ENCODE data around the gene EVI2B.

The EVI2B gene

DNA sequence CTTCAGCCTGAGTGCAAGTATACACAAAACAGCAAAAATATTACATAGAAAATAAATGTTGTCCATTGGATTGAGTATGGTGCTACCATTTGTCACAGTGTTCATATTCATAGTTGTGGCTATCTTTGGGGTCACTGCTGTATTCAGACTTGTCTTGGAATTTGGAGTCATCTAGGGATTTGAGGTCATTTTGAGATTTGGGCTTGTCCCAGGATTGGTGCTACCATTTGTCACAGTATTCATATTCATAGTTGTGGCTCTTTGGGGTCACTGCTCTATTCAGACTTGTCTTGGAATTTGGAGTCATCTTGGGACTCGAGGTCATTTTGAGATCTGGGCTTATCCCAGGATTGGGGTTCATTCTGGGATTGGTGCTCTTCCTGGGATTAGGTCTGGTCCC is 41.6 kb downstream of the EVI2B start:
- TF ChIP-seq TAF1 (IDR thresholded peaks at IDR 0.05; ENCODE audit: borderline replicate concordance, insufficient read depth, low read length): no peak
- no peak for TF ChIP-seq POLR2AphosphoS5 (IDR thresholded peaks at IDR 0.05; ENCODE audit: low read depth, low read length)
- no peak for TF ChIP-seq SIN3A (IDR thresholded peaks at IDR 0.05; ENCODE audit: borderline replicate concordance, insufficient read depth, low read length)
- TF ChIP-seq, protein P1, sequence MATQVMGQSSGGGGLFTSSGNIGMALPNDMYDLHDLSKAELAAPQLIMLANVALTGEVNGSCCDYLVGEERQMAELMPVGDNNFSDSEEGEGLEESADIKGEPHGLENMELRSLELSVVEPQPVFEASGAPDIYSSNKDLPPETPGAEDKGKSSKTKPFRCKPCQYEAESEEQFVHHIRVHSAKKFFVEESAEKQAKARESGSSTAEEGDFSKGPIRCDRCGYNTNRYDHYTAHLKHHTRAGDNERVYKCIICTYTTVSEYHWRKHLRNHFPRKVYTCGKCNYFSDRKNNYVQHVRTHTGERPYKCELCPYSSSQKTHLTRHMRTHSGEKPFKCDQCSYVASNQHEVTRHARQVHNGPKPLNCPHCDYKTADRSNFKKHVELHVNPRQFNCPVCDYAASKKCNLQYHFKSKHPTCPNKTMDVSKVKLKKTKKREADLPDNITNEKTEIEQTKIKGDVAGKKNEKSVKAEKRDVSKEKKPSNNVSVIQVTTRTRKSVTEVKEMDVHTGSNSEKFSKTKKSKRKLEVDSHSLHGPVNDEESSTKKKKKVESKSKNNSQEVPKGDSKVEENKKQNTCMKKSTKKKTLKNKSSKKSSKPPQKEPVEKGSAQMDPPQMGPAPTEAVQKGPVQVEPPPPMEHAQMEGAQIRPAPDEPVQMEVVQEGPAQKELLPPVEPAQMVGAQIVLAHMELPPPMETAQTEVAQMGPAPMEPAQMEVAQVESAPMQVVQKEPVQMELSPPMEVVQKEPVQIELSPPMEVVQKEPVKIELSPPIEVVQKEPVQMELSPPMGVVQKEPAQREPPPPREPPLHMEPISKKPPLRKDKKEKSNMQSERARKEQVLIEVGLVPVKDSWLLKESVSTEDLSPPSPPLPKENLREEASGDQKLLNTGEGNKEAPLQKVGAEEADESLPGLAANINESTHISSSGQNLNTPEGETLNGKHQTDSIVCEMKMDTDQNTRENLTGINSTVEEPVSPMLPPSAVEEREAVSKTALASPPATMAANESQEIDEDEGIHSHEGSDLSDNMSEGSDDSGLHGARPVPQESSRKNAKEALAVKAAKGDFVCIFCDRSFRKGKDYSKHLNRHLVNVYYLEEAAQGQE (IDR thresholded peaks at IDR 0.05; ENCODE audit: insufficient read depth in 1 of 2, low read depth in 2 of 2, low read length in 2 of 2): no peak
- no peak for TF ChIP-seq FOXP2 (optimal IDR thresholded peaks at IDR 0.05; ENCODE audit: borderline replicate concordance, extremely low read depth, extremely low read length, insufficient read depth)

DNA sequence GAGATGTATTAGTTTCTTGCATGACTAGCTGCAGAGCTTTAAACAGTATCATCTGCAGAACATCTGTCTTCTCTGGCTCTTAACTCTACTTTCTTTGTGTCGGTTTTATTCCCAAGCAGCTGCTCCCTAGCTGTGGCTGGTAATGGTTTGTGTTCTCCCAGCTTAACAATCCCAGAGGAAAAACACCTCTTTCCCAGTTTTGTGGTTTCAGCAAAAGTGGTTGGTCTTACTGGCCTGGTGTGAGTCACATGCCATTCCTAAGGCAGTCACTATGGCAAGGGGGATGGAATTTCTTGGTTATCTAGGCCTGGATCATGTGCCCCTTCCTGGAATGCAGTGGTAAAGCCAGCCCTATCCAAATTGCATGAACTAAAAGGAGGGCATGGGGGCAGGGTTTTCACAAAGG is 44.3 kb downstream of the EVI2B start:
- no peak for TF ChIP-seq POLR2AphosphoS5 (IDR thresholded peaks at IDR 0.05; ENCODE audit: low read depth, low read length)
- TF ChIP-seq SIN3A (IDR thresholded peaks at IDR 0.05; ENCODE audit: borderline replicate concordance, insufficient read depth, low read length): no peak
- TF ChIP-seq FOXP2 (optimal IDR thresholded peaks at IDR 0.05; ENCODE audit: borderline replicate concordance, extremely low read depth, extremely low read length, insufficient read depth): no peak
- no peak for TF ChIP-seq TAF1 (IDR thresholded peaks at IDR 0.05; ENCODE audit: borderline replicate concordance, insufficient read depth, low read length)
- TF ChIP-seq, protein P1 (IDR thresholded peaks at IDR 0.05; ENCODE audit: insufficient read depth in 1 of 2, low read depth in 2 of 2, low read length in 2 of 2): no peak

DNA sequence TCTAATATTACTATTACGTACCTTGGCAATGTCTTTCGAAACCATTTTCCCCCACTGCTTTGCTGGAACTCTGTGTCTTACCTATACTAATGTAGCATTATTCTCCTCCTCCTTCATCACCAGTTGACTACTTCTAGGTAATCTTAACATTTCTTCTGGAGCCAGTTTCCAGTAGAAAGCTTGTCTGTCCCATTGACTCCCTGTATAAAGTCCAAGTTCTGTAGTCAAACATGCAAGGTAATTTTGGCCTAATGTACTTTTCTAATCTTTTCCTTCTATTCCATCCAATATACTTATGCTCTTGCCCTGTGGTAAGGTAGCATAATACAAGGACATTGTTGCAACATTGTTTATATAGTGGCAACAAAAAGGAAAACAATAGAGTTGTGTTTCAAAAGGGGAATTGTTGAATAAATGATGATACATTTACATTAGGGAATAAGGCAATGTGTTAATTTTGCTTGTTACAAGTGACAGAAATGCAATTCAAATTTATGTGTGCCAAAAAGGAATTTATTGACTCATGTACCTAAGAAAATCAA is 44.7 kb downstream of the EVI2B start:
- TF ChIP-seq POLR2AphosphoS5 (IDR thresholded peaks at IDR 0.05; ENCODE audit: low read depth, low read length) (no peak), FOXP2 (optimal IDR thresholded peaks at IDR 0.05; ENCODE audit: borderline replicate concordance, extremely low read depth, extremely low read length, insufficient read depth) (no peak), TAF1 (IDR thresholded peaks at IDR 0.05; ENCODE audit: borderline replicate concordance, insufficient read depth, low read length) (no peak), SIN3A (IDR thresholded peaks at IDR 0.05; ENCODE audit: borderline replicate concordance, insufficient read depth, low read length) (no peak)
- TF ChIP-seq, protein P1 (IDR thresholded peaks at IDR 0.05; ENCODE audit: insufficient read depth in 1 of 2, low read depth in 2 of 2, low read length in 2 of 2): no peak

DNA sequence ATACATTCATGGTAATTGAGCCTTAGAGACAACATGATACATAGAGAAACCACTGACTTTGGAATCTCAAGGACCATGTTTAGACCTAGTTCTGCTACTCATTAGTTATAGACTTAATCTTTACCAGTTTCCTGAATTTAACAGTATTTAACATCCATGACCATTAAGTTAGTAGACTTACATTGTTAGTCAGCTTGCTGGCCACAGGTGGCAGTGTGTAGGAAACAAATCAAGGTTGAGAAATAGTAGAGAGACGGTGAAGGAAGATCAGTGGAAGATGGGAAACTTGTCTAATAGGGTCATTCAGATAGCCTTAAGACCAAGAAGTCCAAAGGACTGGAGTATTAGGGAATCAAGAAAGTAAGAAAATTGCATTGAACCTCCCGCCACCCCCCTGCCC is 47.8 kb downstream of the EVI2B start:
- TF ChIP-seq, protein P1 (IDR thresholded peaks at IDR 0.05; ENCODE audit: insufficient read depth in 1 of 2, low read depth in 2 of 2, low read length in 2 of 2): no peak
- TF ChIP-seq FOXP2 (optimal IDR thresholded peaks at IDR 0.05; ENCODE audit: borderline replicate concordance, extremely low read depth, extremely low read length, insufficient read depth) (no peak), SIN3A (IDR thresholded peaks at IDR 0.05; ENCODE audit: borderline replicate concordance, insufficient read depth, low read length) (no peak), TAF1 (IDR thresholded peaks at IDR 0.05; ENCODE audit: borderline replicate concordance, insufficient read depth, low read length) (no peak), POLR2AphosphoS5 (IDR thresholded peaks at IDR 0.05; ENCODE audit: low read depth, low read length) (no peak)

DNA sequence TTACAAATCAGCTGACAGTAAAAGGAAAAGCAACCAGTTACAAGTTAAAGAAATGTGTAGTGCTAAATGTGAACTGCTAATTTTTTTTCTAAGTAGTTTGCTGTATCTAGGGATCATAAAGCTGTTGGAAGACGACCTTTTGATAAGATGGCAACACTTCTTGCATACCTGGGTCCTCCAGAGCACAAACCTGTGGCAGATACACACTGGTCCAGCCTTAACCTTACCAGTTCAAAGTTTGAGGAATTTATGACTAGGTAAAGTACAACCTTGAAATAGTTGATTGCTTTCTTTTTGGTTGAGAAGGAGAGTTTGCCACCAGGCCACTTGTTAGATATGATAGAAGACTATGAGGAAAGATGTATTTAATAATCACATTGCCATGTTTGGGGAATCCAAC is 52.3 kb downstream of the EVI2B start:
- TF ChIP-seq POLR2AphosphoS5 (IDR thresholded peaks at IDR 0.05; ENCODE audit: low read depth, low read length): no peak
- no peak for TF ChIP-seq SIN3A (IDR thresholded peaks at IDR 0.05; ENCODE audit: borderline replicate concordance, insufficient read depth, low read length)
- TF ChIP-seq, protein P1 (IDR thresholded peaks at IDR 0.05; ENCODE audit: insufficient read depth in 1 of 2, low read depth in 2 of 2, low read length in 2 of 2): no peak
- TF ChIP-seq TAF1 (IDR thresholded peaks at IDR 0.05; ENCODE audit: borderline replicate concordance, insufficient read depth, low read length): no peak
- no peak for TF ChIP-seq FOXP2 (optimal IDR thresholded peaks at IDR 0.05; ENCODE audit: borderline replicate concordance, extremely low read depth, extremely low read length, insufficient read depth)

Measured in PFSK-1 (cell line).